IgD-negative memory B cell (primary cell): Measurements from ENCODE around the gene ST14. TPM values are rescaled to one million over a fixed set of nuclear protein-coding genes. Genes with fewer than 3 reads are reported as not detected.

Experiments
- H3K27ac Mint-ChIP-seq, 3 donors: one replicate each; pipeline ENCODE4 v1.8.0; 2020 to 2022; ENCODE audit warnings: mild to moderate bottlenecking in 3 of 3, mixed read lengths in 3 of 3, moderate library complexity in 1 of 3
- H3K27me3 Mint-ChIP-seq: one replicate; pipeline ENCODE4 v1.8.0; 2021; ENCODE audit warnings: mixed read lengths
- H3K36me3 Mint-ChIP-seq: one replicate; pipeline ENCODE4 v1.8.0; 2020; ENCODE audit warnings: mild to moderate bottlenecking, mixed read lengths
- H3K4me1 Mint-ChIP-seq, 3 donors: one replicate each; pipeline ENCODE4 v1.8.0; 2020 to 2022; ENCODE audit warnings: mixed read lengths in 3 of 3, mild to moderate bottlenecking in 1 of 3
- H3K4me3 Mint-ChIP-seq, 4 donors: one replicate each; pipeline ENCODE4 v1.8.0; 2020 to 2022; ENCODE audit warnings: mild to moderate bottlenecking in 4 of 4, mixed read lengths in 4 of 4, moderate library complexity in 3 of 4
- H3K9me3 Mint-ChIP-seq, 3 donors: one replicate each; pipeline ENCODE4 v1.8.0; 2020 to 2021; ENCODE audit warnings: mixed read lengths in 3 of 3, mild to moderate bottlenecking in 1 of 3
- polyA plus RNA-seq: library from polyadenylated mRNA; unstranded; fragments of 300-500 nt; fragmentation: Illumina TruSeq; gene quantifications from one replicate; pipeline ENCODE4 v1.2.3, GENCODE V29; 2021

The ST14 gene
- polyA plus RNA-seq, 1 donor from 2014 or later, result 94.1 TPM

DNA sequence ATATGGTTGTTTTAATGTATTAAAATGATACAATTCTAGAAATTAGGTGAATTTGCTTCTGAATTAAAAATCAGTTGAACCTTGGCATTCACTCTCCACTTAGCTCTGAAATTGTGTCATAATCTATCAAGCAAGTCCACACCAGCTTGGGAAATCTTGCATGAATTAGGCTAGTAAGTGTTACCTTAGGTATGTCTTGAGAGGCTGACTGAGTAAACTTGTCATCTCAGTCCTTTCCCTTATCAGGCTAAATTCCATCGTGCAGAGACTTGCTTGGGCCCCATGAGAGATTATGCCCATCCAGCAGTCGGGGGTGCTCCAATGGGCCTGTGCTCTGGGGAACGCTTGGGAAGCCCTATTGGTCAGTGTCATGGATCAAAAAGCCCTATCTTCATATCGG is 33.9 kb upstream of the ST14 start:
- Mint-ChIP-seq H3K4me3 (no peak overlapping the region), H3K27me3 (no peaks in the 10 kb centered on the region), H3K27ac (no peak overlapping the region), H3K36me3 (peaks cover 9% of the 10 kb centered on the region), H3K4me1 (peaks cover 8 to 13% (median 9%) of the 10 kb centered on the region in 3 donors), H3K9me3 (no peaks in the 10 kb centered on the region)

DNA sequence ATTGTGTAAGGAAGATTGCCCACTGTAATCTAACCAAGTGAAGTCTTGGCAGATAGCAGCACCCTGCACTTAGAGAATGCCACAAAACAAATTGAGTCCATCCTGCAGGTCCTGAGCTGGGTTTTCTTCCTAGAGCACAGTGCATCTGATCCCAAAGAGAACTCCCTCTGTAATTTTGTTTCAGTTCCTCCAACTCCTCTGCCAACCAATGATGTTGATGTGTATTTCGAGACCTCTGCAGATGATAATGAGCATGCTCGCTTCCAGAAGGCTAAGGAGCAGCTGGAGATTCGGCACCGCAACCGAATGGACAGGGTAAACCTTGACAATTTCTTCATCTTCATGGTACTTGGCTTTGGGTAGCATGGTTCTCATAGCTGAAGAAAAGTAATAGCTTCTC is 33.1 kb upstream of the ST14 start:
- Mint-ChIP-seq H3K27me3 (no peaks in the 10 kb centered on the region), H3K36me3 (peaks cover 9% of the 10 kb centered on the region), H3K27ac (no peak overlapping the region), H3K4me3 (no peak overlapping the region), H3K9me3 (no peaks in the 10 kb centered on the region), H3K4me1 (peaks cover 7 to 9% (median 8%) of the 10 kb centered on the region in 3 donors)

- Mint-ChIP-seq H3K36me3 (peaks cover 9% of the 10 kb centered on the region), H3K27ac (no peak overlapping the region), H3K4me1 (peaks cover 0 to 3% (median 1%) of the 10 kb centered on the region in 3 donors), H3K27me3 (no peaks in the 10 kb centered on the region), H3K9me3 (no peaks in the 10 kb centered on the region), H3K4me3 (no peak overlapping the region)
Measured at GRCh38 chr11:130127509-130127908, 32.1 kb upstream of the ST14 start.

DNA sequence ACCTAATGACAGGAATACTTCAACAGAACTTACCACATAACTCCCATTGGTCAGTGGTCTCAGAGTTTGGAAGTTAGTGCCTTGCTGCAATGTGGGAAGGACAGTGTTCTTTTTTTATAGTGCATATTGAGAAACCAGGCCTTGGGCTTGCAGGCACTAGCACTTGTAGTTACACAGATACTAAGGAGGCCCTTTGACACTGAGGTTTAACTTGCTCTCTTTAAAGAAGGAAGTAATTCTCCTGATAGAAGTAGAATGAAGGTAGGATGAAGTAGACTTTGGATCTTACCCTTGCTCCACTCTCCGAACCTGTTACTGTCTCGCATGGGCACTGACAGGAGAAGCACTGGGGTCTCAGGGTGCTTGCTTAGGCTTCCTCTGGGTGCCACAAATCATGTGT is 31.0 kb upstream of the ST14 start:
- H3K27me3 Mint-ChIP-seq, result no peaks in the 10 kb centered on the region
- peaks cover 11% of the 10 kb centered on the region for H3K36me3 Mint-ChIP-seq
- no peak overlapping the region for H3K4me3 Mint-ChIP-seq
- no peaks in the 10 kb centered on the region for H3K9me3 Mint-ChIP-seq
- H3K4me1 Mint-ChIP-seq, result peaks cover 0 to 3% (median 1%) of the 10 kb centered on the region in 3 donors
- no peak overlapping the region for H3K27ac Mint-ChIP-seq

DNA sequence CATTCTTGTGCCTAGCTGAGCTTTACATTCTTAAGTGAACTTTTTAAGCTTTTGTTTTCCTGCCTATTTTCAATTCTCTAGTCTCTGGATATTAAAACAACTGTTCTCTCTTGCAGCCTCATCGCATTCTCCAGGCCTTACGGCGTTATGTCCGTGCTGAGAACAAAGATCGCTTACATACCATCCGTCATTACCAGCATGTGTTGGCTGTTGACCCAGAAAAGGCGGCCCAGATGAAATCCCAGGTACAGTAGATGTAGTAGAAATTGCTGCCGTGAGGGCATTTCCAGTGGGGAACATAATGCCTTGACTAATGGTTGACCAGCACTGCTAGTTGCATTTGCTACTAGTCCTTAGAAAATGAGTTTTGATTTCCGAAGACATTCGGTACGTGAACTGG is 29.7 kb upstream of the ST14 start:
- H3K4me1 Mint-ChIP-seq, result peaks cover 0 to 3% (median 1%) of the 10 kb centered on the region in 3 donors
- no peaks in the 10 kb centered on the region for H3K9me3 Mint-ChIP-seq
- peaks cover 14% of the 10 kb centered on the region for H3K36me3 Mint-ChIP-seq
- H3K27me3 Mint-ChIP-seq, result no peaks in the 10 kb centered on the region
- no peak overlapping the region for H3K4me3 Mint-ChIP-seq
- no peak overlapping the region for H3K27ac Mint-ChIP-seq

DNA sequence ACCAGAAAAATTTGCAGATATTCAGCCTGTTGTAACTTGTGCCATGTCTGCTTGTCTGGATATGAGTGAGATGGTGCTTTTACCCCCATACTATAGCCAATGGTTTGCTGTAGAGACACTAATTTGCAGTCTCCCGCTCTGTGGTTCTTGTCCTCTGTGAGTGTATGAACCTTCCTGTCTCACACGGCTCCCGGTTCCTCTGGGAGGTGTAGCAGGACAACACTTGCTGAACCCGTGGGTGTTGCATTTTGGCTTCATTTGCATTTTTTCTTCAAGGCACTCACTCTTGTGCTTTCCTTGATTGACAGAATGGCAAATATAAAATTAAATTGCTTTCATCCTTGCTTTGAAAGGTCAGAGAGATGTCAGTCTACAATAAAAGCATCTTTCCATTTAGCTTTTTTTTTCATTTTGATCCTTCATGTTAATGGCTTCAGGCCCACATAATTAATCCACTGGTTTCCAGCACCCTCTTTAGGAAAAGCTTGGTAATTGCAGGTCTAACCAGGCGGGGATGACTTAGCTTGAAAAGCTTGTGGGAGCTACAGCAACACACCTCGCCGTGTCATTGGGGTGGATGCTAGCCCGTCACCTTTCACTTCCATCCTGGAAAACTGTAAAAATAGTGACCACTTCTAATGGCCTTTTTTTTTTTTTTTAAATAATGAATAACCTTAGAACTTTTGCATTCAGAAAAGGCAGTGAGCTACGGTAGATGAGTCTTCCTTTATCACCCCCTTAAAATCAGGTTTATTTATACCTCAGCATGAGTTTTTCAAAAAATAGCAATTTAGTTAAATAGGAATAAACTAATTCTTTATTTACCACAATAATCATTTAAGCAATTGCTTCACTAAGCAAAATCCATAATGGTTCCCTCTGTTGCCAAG is 27.4 kb upstream of the ST14 start:
- H3K27me3 Mint-ChIP-seq, result no peaks in the 10 kb centered on the region
- H3K9me3 Mint-ChIP-seq, result no peaks in the 10 kb centered on the region
- H3K4me3 Mint-ChIP-seq, result peak overlapping the region in 1 of 4 donors; percentile 30
- peak overlapping the region in 1 of 3 donors; percentile 44 for H3K27ac Mint-ChIP-seq
- H3K4me1 Mint-ChIP-seq, result peaks cover 0 to 3% (median 1%) of the 10 kb centered on the region in 3 donors
- H3K36me3 Mint-ChIP-seq, result peaks cover 11% of the 10 kb centered on the region

DNA sequence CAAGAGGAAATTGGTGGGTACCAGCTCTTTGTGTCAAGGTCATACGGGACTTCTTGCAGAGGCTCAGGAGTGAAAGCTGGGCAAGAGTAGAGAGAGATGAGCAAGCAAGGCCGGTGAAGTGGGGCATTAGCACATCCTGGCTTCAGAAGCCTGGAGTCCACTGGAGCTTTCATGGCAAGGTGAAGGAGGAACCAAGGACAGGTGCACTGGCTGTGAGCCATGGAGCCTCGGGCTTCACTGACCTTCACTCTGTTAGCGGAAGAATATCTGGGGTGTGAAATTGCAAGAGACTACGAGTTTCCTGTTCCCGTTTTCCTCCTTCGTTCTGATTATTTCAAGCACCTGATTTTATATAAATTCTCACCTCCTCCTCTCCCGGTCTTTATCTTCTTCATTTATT is 25.9 kb upstream of the ST14 start:
- Mint-ChIP-seq H3K36me3 (peaks cover 13% of the 10 kb centered on the region), H3K27me3 (no peaks in the 10 kb centered on the region), H3K27ac (no peak overlapping the region), H3K9me3 (no peaks in the 10 kb centered on the region), H3K4me3 (no peak overlapping the region), H3K4me1 (peaks cover 0 to 3% (median 1%) of the 10 kb centered on the region in 3 donors)

- no peaks in the 10 kb centered on the region for H3K27me3 Mint-ChIP-seq
- peak overlapping the region in 1 of 3 donors; percentile 73 for H3K27ac Mint-ChIP-seq
- no peaks in the 10 kb centered on the region for H3K9me3 Mint-ChIP-seq
- H3K4me1 Mint-ChIP-seq, result peaks cover 0 to 3% (median 1%) of the 10 kb centered on the region in 3 donors
- no peak overlapping the region for H3K4me3 Mint-ChIP-seq
- H3K36me3 Mint-ChIP-seq, result peaks cover 9% of the 10 kb centered on the region
Measured at GRCh38 chr11:130136107-130136506, 23.5 kb upstream of the ST14 start.

GRCh38 chr11:130137999-130138398 is 21.6 kb upstream of the ST14 start:
- Mint-ChIP-seq H3K9me3 (no peaks in the 10 kb centered on the region), H3K36me3 (peaks cover 8% of the 10 kb centered on the region), H3K4me1 (no peaks in the 10 kb centered on the region), H3K27me3 (no peaks in the 10 kb centered on the region), H3K27ac (no peak overlapping the region), H3K4me3 (no peak overlapping the region)

DNA sequence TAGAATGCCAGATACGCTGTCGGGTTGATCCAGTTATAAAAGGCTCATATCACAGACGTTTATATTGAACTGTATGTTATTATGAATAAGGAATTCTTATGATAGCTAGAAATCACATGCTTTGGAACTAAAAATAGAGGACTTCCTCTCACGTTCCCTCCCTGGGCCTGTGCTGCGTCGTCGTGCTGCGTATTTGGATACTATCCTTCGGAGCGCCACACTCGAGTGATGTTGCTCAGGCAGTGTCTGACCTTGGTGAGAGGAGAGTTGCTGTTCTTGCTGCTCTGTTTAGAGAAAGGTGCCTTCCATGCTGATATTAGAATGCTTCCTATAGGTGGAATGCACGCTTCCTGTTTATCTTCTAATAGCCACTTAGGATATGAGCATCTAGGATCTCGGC is 20.2 kb upstream of the ST14 start:
- H3K36me3 Mint-ChIP-seq, result peaks cover 5% of the 10 kb centered on the region
- H3K9me3 Mint-ChIP-seq, result no peaks in the 10 kb centered on the region
- no peak overlapping the region for H3K27ac Mint-ChIP-seq
- H3K27me3 Mint-ChIP-seq, result no peaks in the 10 kb centered on the region
- H3K4me3 Mint-ChIP-seq, result no peak overlapping the region
- no peaks in the 10 kb centered on the region for H3K4me1 Mint-ChIP-seq

DNA sequence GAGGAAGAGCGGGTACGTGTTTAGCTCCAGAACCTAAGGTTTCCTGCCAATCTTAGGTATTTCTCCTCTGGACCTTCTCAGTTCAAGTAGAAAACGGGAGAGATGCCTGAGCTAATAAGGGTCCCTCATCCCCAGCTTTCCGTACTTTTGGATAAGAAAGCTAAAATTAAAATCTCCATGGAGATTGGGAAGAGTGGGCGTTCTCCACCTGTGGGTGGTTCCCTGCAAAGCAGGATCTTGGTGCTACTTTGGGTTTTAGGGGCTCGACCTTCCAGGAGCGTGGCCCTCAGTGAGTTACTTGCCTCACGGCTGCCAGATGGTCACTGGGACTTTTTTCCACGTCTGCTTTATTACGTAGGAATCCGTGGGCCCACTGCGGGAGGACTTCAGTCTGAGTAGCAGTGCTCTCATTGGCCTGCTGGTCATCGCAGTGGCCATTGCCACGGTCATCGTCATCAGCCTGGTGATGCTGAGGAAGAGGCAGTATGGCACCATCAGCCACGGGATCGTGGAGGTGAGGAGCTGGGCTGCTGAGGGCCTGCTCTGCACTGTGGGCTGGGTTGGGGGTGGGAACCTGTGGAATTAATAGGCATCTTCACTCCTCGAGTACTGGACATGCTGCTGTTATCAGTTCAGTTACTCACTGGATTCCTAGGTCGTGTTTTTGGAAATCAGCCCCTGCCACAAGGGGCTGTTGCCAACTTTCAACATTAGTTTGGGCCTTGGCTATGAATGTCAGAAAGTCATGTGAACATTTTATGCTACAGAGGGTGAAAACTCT is 17.8 kb upstream of the ST14 start:
- Mint-ChIP-seq H3K27me3 (no peaks in the 10 kb centered on the region), H3K27ac (no peak overlapping the region), H3K4me3 (no peak overlapping the region), H3K9me3 (no peaks in the 10 kb centered on the region), H3K36me3 (peaks cover 6% of the 10 kb centered on the region), H3K4me1 (peaks cover 9 to 17% (median 14%) of the 10 kb centered on the region in 3 donors)

DNA sequence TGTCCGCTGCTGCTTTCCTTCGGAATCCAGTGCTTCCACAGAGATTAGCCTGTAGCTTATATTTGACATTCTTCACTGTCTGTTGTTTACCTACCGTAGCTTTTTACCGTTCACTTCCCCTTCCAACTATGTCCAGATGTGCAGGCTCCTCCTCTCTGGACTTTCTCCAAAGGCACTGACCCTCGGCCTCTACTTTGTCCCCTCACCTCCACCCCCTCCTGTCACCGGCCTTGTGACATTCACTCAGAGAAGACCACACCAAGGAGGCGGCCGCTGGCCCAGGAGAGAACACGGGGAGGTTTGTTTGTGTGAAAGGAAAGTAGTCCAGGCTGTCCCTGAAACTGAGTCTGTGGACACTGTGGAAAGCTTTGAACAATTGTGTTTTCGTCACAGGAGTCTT is 15.4 kb upstream of the ST14 start:
- H3K27me3 Mint-ChIP-seq, result no peaks in the 10 kb centered on the region
- H3K36me3 Mint-ChIP-seq, result peaks cover 5% of the 10 kb centered on the region
- H3K27ac Mint-ChIP-seq, result peak overlapping the region in 1 of 3 donors; percentile 82
- H3K9me3 Mint-ChIP-seq, result no peaks in the 10 kb centered on the region
- H3K4me3 Mint-ChIP-seq, result no peak overlapping the region
- H3K4me1 Mint-ChIP-seq, result peaks cover 20 to 27% (median 26%) of the 10 kb centered on the region in 3 donors

GRCh38 chr11:130144861-130145281 is 14.7 kb upstream of the ST14 start:
- Mint-ChIP-seq H3K27ac (peak overlapping the region in 2 of 3 donors; percentile 82 to 87), H3K27me3 (no peaks in the 10 kb centered on the region), H3K4me1 (peaks cover 20 to 28% (median 26%) of the 10 kb centered on the region in 3 donors), H3K4me3 (peak overlapping the region in 2 of 4 donors; percentile 1 to 46), H3K9me3 (no peaks in the 10 kb centered on the region), H3K36me3 (peaks cover 5% of the 10 kb centered on the region)

DNA sequence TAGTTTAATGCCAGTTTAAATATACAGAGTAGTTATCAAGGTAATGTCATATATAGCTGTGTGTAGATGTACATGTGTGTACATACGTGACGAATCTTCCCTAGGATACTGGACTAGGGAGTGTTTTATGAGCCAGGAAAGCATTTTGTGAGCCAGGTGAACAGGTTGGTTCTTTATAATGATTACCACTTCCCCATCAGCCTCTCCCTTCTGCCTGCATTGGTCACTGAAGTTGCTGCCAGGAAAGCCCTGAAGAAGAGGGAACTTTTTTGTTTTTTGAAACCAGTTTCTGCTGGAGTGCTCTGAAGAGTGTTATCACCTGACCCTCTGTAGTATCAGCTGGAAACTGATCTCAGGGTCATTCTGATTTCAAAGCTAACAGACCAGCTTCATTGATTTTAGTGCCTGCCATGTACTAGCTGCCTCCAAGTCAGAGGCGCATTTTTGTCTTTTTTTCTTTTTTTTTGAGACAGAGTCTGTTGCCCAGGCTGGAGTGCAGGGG is 14.2 kb upstream of the ST14 start:
- Mint-ChIP-seq H3K4me3 (peak overlapping the region in 2 of 4 donors; percentile 46 to 57), H3K27ac (peak overlapping the region in 2 of 3 donors; percentile 82 to 87), H3K9me3 (no peaks in the 10 kb centered on the region), H3K4me1 (peaks cover 20 to 32% (median 26%) of the 10 kb centered on the region in 3 donors), H3K36me3 (peaks cover 5% of the 10 kb centered on the region), H3K27me3 (no peaks in the 10 kb centered on the region)
